Tibial nerve (tissue), 4 donors: Measurements from ENCODE around the gene ITPRIPL2.

Experiments used
- CTCF ChIP-seq, 5 experiments: fragments of 200-600 bp in 3 of 5; fragments of 450-650 bp in 2 of 5; sonication (generic) in 3 of 5; IDR thresholded peaks; one replicate each; pipeline ENCODE4 v1.5.1; 2016 to 2019; ENCODE audit warnings: antibody characterized with exemption in 5 of 5, mild to moderate bottlenecking in 3 of 5, moderate library complexity in 2 of 5
- EP300 ChIP-seq, 2 donors: sonication (generic); formaldehyde crosslinking; IDR thresholded peaks; one replicate each; pipeline ENCODE4 v1.6.1; 2017; ENCODE audit warnings: antibody characterized with exemption in 2 of 2, mild to moderate bottlenecking in 1 of 2
- POLR2A ChIP-seq, 2 donors: fragments of 450-650 bp; IDR thresholded peaks; one replicate each; pipeline ENCODE4 v1.6.1; 2017; ENCODE audit warnings: antibody characterized with exemption in 2 of 2, mild to moderate bottlenecking in 2 of 2, moderate library complexity in 2 of 2

DNA sequence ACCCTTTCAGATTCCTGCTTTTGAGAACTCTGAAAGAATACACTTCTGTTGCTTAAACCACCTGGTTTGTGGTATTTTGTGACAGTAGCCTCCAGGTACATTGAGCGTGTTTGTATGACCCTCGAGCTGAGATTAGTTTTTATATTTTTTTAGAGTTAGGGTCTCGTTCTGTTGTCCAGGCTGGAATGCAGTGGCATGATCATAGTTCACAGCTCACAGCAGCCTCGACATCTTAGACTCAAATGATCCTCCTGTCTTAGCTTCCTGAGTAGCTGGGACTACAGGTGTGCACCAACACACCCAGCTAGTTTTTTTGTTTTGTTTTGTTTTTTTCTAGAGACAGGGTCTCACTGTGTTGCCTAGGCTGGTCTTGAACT is 4.5 kb upstream of the ITPRIPL2 start:
- TF ChIP-seq CTCF (IDR thresholded peaks at IDR 0.05) (no peak), POLR2A (IDR thresholded peaks at IDR 0.05) (no peak), EP300 (IDR thresholded peaks at IDR 0.05) (no peak)
